Suprapubic skin (tissue), 4 donors: ENCODE measurements around the gene AACS. TPM values are rescaled to one million over a fixed set of nuclear protein-coding genes. Genes with fewer than 3 reads are reported as not detected.

Experiments used
- DNase-seq, 2 donors: peaks; one replicate each; pipeline ENCODE4 v3.0.0-alpha.2; 2019; ENCODE audit warnings: low spot score in 2 of 2
- H3K27ac ChIP-seq: fragments of 200-600 bp; sonication (generic); one replicate; pipeline ENCODE4 v1.5.1; 2019
- H3K27me3 ChIP-seq: fragments of 200-600 bp; sonication (generic); one replicate; pipeline ENCODE4 v1.5.1; 2019
- H3K36me3 ChIP-seq: fragments of 200-600 bp; sonication (generic); one replicate; pipeline ENCODE4 v1.5.1; 2019
- H3K4me1 ChIP-seq: fragments of 200-600 bp; sonication (generic); one replicate; pipeline ENCODE4 v1.5.1; 2019
- H3K4me3 ChIP-seq: fragments of 200-600 bp; sonication (generic); one replicate; pipeline ENCODE4 v1.5.1; 2019; ENCODE audit warnings: mild to moderate bottlenecking
- H3K9me3 ChIP-seq: fragments of 200-600 bp; sonication (generic); one replicate; pipeline ENCODE4 v1.5.1; 2019
- CTCF ChIP-seq, 2 donors: fragments of 200-600 bp in 1 of 2; fragments of 450-650 bp in 1 of 2; sonication (generic) in 1 of 2; IDR thresholded peaks; one replicate each; pipeline ENCODE4 v1.5.1; 2016 to 2019; ENCODE audit warnings: antibody characterized with exemption in 2 of 2, mild to moderate bottlenecking in 1 of 2, moderate library complexity in 1 of 2
- EP300 ChIP-seq: sonication (generic); formaldehyde crosslinking; IDR thresholded peaks from one replicate; pipeline ENCODE4 v1.6.1; 2017; ENCODE audit warnings: antibody characterized with exemption
- POLR2A ChIP-seq, 2 donors: fragments of 450-650 bp; IDR thresholded peaks; one replicate each; pipeline ENCODE4 v1.6.1; 2017; ENCODE audit warnings: antibody characterized with exemption in 2 of 2, mild to moderate bottlenecking in 2 of 2, moderate library complexity in 2 of 2
- POLR2AphosphoS5 ChIP-seq, 3 donors: sonication (generic); formaldehyde crosslinking; IDR thresholded peaks; one replicate each; pipeline ENCODE4 v1.6.1; 2017; ENCODE audit warnings: antibody characterized with exemption in 3 of 3
- WGBS: methylation state at CpG from one replicate; pipeline ENCODE4 v1.1.5; 2018; 5-methylcytosine and 5-hydroxymethylcytosine counted together
- total RNA-seq, 4 donors: library from RNA; depleted of rRNA; stranded (reverse); fragments of >200 nt; gene quantifications; one replicate each; pipeline ENCODE4 v1.1.0, GENCODE V29; 2016

Gene AACS
- total RNA-seq, 4 donors from 2014 or later, result 69.0 to 103 (median 77.0) TPM

GRCh38 chr12:125169870-125170269, 104.6 kb downstream of the AACS start:
- Histone ChIP-seq H3K4me1 (no peaks in the 10 kb centered on the region), H3K27ac (no peak overlapping the region), H3K4me3 (no peak overlapping the region), H3K9me3 (no peaks in the 10 kb centered on the region), H3K27me3 (no peaks in the 10 kb centered on the region), H3K36me3 (no peaks in the 10 kb centered on the region)
- TF ChIP-seq EP300 (no peak), POLR2A (IDR thresholded peaks at IDR 0.05) (no peak), POLR2AphosphoS5 (IDR thresholded peaks at IDR 0.05) (no peak), CTCF (IDR thresholded peaks at IDR 0.05) (no peak)
- WGBS, result 76% methylated on average over 8 of the region's 8 CpGs
- no peak for DNase-seq

- H3K4me1 ChIP-seq, result no peaks in the 10 kb centered on the region
- 70% methylated on average over 3 of the region's 3 CpGs for WGBS
- no peak for DNase-seq
- TF ChIP-seq EP300 (no peak), CTCF (IDR thresholded peaks at IDR 0.05) (no peak), POLR2AphosphoS5 (IDR thresholded peaks at IDR 0.05) (no peak), POLR2A (IDR thresholded peaks at IDR 0.05) (no peak)
- H3K4me3 ChIP-seq, result no peak overlapping the region
- H3K27me3 ChIP-seq, result peaks cover 3% of the 10 kb centered on the region
- no peaks in the 10 kb centered on the region for H3K36me3 ChIP-seq
- no peaks in the 10 kb centered on the region for H3K9me3 ChIP-seq
- H3K27ac ChIP-seq, result no peak overlapping the region
Measured at GRCh38 chr12:125171267-125171666, 106.0 kb downstream of the AACS start.

- H3K4me3 ChIP-seq, result no peak overlapping the region
- no peak for TF ChIP-seq POLR2AphosphoS5 (IDR thresholded peaks at IDR 0.05)
- no peak for DNase-seq
- peaks cover 6% of the 10 kb centered on the region for H3K27me3 ChIP-seq
- H3K4me1 ChIP-seq, result no peaks in the 10 kb centered on the region
- H3K36me3 ChIP-seq, result no peaks in the 10 kb centered on the region
- H3K9me3 ChIP-seq, result no peaks in the 10 kb centered on the region
- WGBS, result 83% methylated on average over 9 of the region's 9 CpGs
- H3K27ac ChIP-seq, result no peak overlapping the region
Measured at GRCh38 chr12:125172231-125172850, 107.1 kb downstream of the AACS start.

- H3K36me3 ChIP-seq, result no peaks in the 10 kb centered on the region
- H3K9me3 ChIP-seq, result no peaks in the 10 kb centered on the region
- no peak overlapping the region for H3K27ac ChIP-seq
- no peak for DNase-seq
- no peak overlapping the region for H3K4me3 ChIP-seq
- peaks cover 6% of the 10 kb centered on the region for H3K27me3 ChIP-seq
- H3K4me1 ChIP-seq, result no peaks in the 10 kb centered on the region
- TF ChIP-seq EP300 (no peak), CTCF (IDR thresholded peaks at IDR 0.05) (no peak), POLR2AphosphoS5 (IDR thresholded peaks at IDR 0.05) (no peak), POLR2A (IDR thresholded peaks at IDR 0.05) (no peak)
Measured at GRCh38 chr12:125175576-125175975, 110.3 kb downstream of the AACS start.

- Histone ChIP-seq H3K27me3 (peaks cover 22% of the 10 kb centered on the region), H3K27ac (no peak overlapping the region), H3K4me1 (peaks cover 3% of the 10 kb centered on the region), H3K9me3 (no peaks in the 10 kb centered on the region), H3K4me3 (no peak overlapping the region), H3K36me3 (no peaks in the 10 kb centered on the region)
- TF ChIP-seq POLR2A (IDR thresholded peaks at IDR 0.05) (no peak), EP300 (no peak), CTCF (IDR thresholded peaks at IDR 0.05) (no peak), POLR2AphosphoS5 (IDR thresholded peaks at IDR 0.05) (no peak)
- DNase-seq, result no peak
- 60% methylated on average over 2 of the region's 2 CpGs for WGBS
Measured at GRCh38 chr12:125178222-125178621, 113.0 kb downstream of the AACS start.

- no peak for DNase-seq
- TF ChIP-seq CTCF (IDR thresholded peaks at IDR 0.05) (no peak), EP300 (no peak), POLR2AphosphoS5 (IDR thresholded peaks at IDR 0.05) (no peak), POLR2A (IDR thresholded peaks at IDR 0.05) (no peak)
- Histone ChIP-seq H3K9me3 (no peaks in the 10 kb centered on the region), H3K27ac (no peak overlapping the region), H3K4me3 (no peak overlapping the region), H3K4me1 (peaks cover 7% of the 10 kb centered on the region), H3K36me3 (no peaks in the 10 kb centered on the region), H3K27me3 (peaks cover 41% of the 10 kb centered on the region)
- 87% methylated on average over 3 of the region's 3 CpGs for WGBS
Measured at GRCh38 chr12:125180144-125180543, 114.9 kb downstream of the AACS start.
